OCI-LY3 (cell line): ENCODE results near the gene DSC3.

Source experiments
- H2AFZ ChIP-seq: fragments of 200-600, 300-600 bp; shearing (Covaris generic); 2 replicates; pipeline ENCODE4 v1.6.0; 2014; ENCODE audit warnings: antibody characterized with exemption, low read depth, low read length
- H3K27ac ChIP-seq: fragments of 200-600, 300-600 bp; sonication (generic); 2 replicates; pipeline ENCODE4 v1.5.1; 2014; ENCODE audit warnings: mild to moderate bottlenecking, low read length, moderate library complexity, mixed read lengths
- H3K27me3 ChIP-seq: fragments of 200-600, 300-600 bp; sonication (generic); 2 replicates; pipeline ENCODE4 v1.6.1; 2014; ENCODE audit warnings: low read depth, low read length, mixed read lengths
- H3K36me3 ChIP-seq: fragments of 200-600, 300-600 bp; sonication (generic); replicated peaks from 2 replicates; pipeline ENCODE3; 2014; ENCODE audit warnings: low read depth, low read length, mixed read lengths
- H3K4me1 ChIP-seq: fragments of 300-600, 200-600 bp; sonication (generic); 2 replicates; pipeline ENCODE4 v1.6.1; 2014; ENCODE audit warnings: low read length, mixed read lengths
- H3K4me2 ChIP-seq: fragments of 200-600, 300-600 bp; sonication (generic); 2 replicates; pipeline ENCODE4 v1.6.1; 2014; ENCODE audit warnings: low read length, mixed read lengths
- H3K4me3 ChIP-seq: fragments of 300-600, 200-600 bp; sonication (generic); 2 replicates; pipeline ENCODE4 v1.5.1; 2014; ENCODE audit warnings: antibody characterized with exemption, mild to moderate bottlenecking, low read length, moderate library complexity
- H3K79me2 ChIP-seq: fragments of 300-600, 200-600 bp; shearing (Covaris generic); 2 replicates; pipeline ENCODE4 v1.6.1; 2014; ENCODE audit warnings: mild to moderate bottlenecking, low read length, mixed read lengths
- H3K9ac ChIP-seq: fragments of 300-600, 200-600 bp; shearing (Covaris generic); 2 replicates; pipeline ENCODE4 v1.6.0; 2014; ENCODE audit warnings: mild to moderate bottlenecking, low read length, moderate library complexity
- H3K9me3 ChIP-seq: fragments of 200-600, 300-600 bp; shearing (Covaris generic); 2 replicates; pipeline ENCODE4 v1.6.1; 2014; ENCODE audit warnings: low read length, mixed read lengths; ENCODE audit not compliant: insufficient read depth
- H4K20me1 ChIP-seq: fragments of 200-600, 300-600 bp; sonication (generic); 2 replicates; pipeline ENCODE4 v1.6.1; 2016; ENCODE audit warnings: low read length, mixed read lengths; ENCODE audit not compliant: insufficient read depth
- CTCF ChIP-seq: fragments of 200-600, 300-600 bp; sonication (generic); IDR thresholded peaks from 2 replicates; pipeline ENCODE4 v1.5.1; 2014; ENCODE audit warnings: antibody characterized with exemption, low read length, low read depth
- EZH2phosphoT487 ChIP-seq: fragments of 200-600 bp; shearing (Covaris generic); IDR thresholded peaks from 2 replicates; pipeline ENCODE4 v1.6.1; 2018; ENCODE audit warnings: antibody characterized with exemption, mixed run types, low read depth

The DSC3 gene

DNA sequence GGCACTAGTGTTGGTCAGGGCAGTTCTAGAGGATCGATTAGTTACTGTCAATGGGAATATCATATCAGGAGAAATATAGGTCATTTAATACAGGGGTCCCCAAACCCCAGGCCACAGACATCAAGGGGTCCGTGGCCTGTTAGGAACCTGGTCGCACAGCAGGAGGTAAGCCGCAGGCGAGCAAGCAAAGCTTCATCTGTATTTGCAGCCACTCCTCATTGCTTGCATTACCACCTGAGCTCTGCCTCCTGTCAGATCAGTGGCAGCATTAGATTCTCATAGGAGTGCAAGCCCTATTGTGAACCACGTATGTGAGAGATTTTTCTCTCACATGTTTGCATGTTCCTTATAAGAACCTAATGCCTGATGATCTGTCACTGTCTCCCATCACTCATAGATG is 81.9 kb downstream of the DSC3 start:
- TF ChIP-seq CTCF (no peak), EZH2phosphoT487 (no peak)
- Histone ChIP-seq H3K79me2 (no peaks in the 10 kb centered on the region), H3K36me3 (no peaks in the 10 kb centered on the region), H3K9me3 (no peaks in the 10 kb centered on the region), H2AFZ (no peak overlapping the region), H4K20me1 (no peaks in the 10 kb centered on the region), H3K4me3 (no peak overlapping the region), H3K27me3 (no peaks in the 10 kb centered on the region), H3K4me2 (no peak overlapping the region), H3K27ac (no peak overlapping the region), H3K4me1 (no peaks in the 10 kb centered on the region), H3K9ac (no peak overlapping the region)

DNA sequence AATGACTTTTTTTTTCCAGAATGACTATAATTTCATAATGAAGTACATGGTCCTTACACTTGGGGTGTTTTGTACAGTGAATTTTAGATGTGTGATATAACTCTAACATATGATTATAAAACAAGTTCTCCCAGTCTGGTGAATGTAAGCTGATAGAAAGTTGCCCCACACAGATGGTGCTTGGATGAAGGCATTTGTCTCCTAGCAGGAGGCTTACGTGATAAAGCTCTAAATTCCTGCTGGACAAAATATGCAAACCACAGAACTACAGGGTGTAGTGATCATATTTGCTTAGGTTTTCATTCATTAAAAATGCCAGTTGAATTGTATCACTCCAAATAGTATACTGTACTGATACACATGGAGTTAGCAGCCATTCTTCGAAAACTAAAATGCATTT is 85.5 kb downstream of the DSC3 start:
- no peaks in the 10 kb centered on the region for H3K4me1 ChIP-seq

GRCh38 chr18:30954262-30954661 is 88.3 kb downstream of the DSC3 start:
- no peaks in the 10 kb centered on the region for H3K9me3 ChIP-seq
- no peak overlapping the region for H3K4me3 ChIP-seq
- H3K27ac ChIP-seq: no peak overlapping the region
- no peaks in the 10 kb centered on the region for H3K79me2 ChIP-seq
- no peak overlapping the region for H3K4me2 ChIP-seq
- H3K9ac ChIP-seq: no peak overlapping the region
- no peak overlapping the region for H2AFZ ChIP-seq
- no peaks in the 10 kb centered on the region for H3K4me1 ChIP-seq
- TF ChIP-seq EZH2phosphoT487: no peak
- no peak for TF ChIP-seq CTCF
- no peaks in the 10 kb centered on the region for H3K27me3 ChIP-seq
- no peaks in the 10 kb centered on the region for H4K20me1 ChIP-seq
- H3K36me3 ChIP-seq: no peaks in the 10 kb centered on the region

More for the DNA sequence above, 85.5 kb downstream of the DSC3 start:
- Histone ChIP-seq H3K36me3 (no peaks in the 10 kb centered on the region), H3K9me3 (no peaks in the 10 kb centered on the region), H3K4me3 (no peak overlapping the region), H3K4me2 (no peak overlapping the region), H3K79me2 (no peaks in the 10 kb centered on the region), H3K27me3 (no peaks in the 10 kb centered on the region), H4K20me1 (no peaks in the 10 kb centered on the region), H3K27ac (no peak overlapping the region), H3K9ac (no peak overlapping the region), H2AFZ (no peak overlapping the region)
- no peak for TF ChIP-seq EZH2phosphoT487
- no peak for TF ChIP-seq CTCF

DNA sequence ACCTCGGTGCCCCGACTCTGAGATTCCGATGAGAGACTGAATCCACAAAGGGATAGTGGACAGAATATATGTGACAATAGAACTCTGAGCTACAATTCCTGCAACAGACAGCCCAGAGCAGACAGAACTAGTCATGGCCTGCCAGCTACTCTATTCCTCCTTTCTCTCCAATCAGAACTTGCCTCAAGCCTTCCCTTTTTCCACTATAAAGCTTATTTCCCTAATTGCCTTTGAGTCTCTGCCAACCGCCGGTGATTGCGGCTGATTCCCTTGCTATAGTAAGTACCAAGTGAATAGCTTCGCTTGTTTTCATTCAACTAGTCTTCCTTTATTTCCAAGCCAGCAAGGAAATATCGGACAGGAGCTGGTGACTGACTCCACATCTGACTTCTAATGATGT is 96.8 kb downstream of the DSC3 start:
- TF ChIP-seq CTCF: no peak
- Histone ChIP-seq H3K36me3 (no peaks in the 10 kb centered on the region), H3K4me2 (no peak overlapping the region), H3K27ac (no peak overlapping the region), H3K4me1 (no peaks in the 10 kb centered on the region), H3K9ac (no peak overlapping the region), H4K20me1 (no peaks in the 10 kb centered on the region), H3K27me3 (no peaks in the 10 kb centered on the region), H3K79me2 (no peaks in the 10 kb centered on the region), H2AFZ (no peak overlapping the region), H3K4me3 (no peak overlapping the region), H3K9me3 (no peaks in the 10 kb centered on the region)
